Activated CD4-positive, alpha-beta T cell treated with anti-CD3 and anti-CD28 coated beads for 24 hours (primary cell): ENCODE data around the gene CMC1.
"Not testable (repeated sequence)": the region's sequence is repeated elsewhere in the genome, so short reads cannot be mapped to it uniquely, and the experiment has no call there.

Experiments
- DNase-seq, 2 donors: peaks; one replicate each; pipeline ENCODE4 v3.0.0-alpha.2; 2020; ENCODE audit warnings: low read depth in 2 of 2

Gene CMC1

GRCh38 chr3:28241221-28242160 lies at the start of gene CMC1:
TSS of gene CMC1 (plus strand) at chr3:28241619. CDS start at chr3:28241794, 175 bp downstream.
- DNase-seq = peak; percentile 92 to 96

GRCh38 chr3:28198161-28198560 lies 43.3 kb upstream of the CMC1 start:
- no peak for DNase-seq

GRCh38 chr3:28198974-28199373 lies 42.4 kb upstream of the CMC1 start:
- DNase-seq = no peak

GRCh38 chr3:28199643-28200042 lies 41.8 kb upstream of the CMC1 start:
- DNase-seq = not testable (repeated sequence)

- DNase-seq = not testable (repeated sequence)
Measured at GRCh38 chr3:28200366-28200848, 41.0 kb upstream of the CMC1 start.

- DNase-seq = no peak
Measured at GRCh38 chr3:28206479-28206878, 34.9 kb upstream of the CMC1 start.

- DNase-seq = no peak
Measured at GRCh38 chr3:28207000-28207733, 34.3 kb upstream of the CMC1 start.

- no peak for DNase-seq
Measured at GRCh38 chr3:28210968-28211713, 30.3 kb upstream of the CMC1 start.

- DNase-seq = no peak
Measured at GRCh38 chr3:28212681-28213080, 28.7 kb upstream of the CMC1 start.

- no peak for DNase-seq
Measured at GRCh38 chr3:28215407-28215806, 26.0 kb upstream of the CMC1 start.

GRCh38 chr3:28218071-28218916 lies 23.1 kb upstream of the CMC1 start:
- DNase-seq = no peak

GRCh38 chr3:28218917-28219198 lies 22.6 kb upstream of the CMC1 start:
- no peak for DNase-seq

- DNase-seq = no peak
Measured at GRCh38 chr3:28224430-28224829, 17.0 kb upstream of the CMC1 start.

- no peak for DNase-seq
Measured at GRCh38 chr3:28226020-28226419, 15.4 kb upstream of the CMC1 start.

GRCh38 chr3:28228623-28229022 lies 12.8 kb upstream of the CMC1 start:
- DNase-seq = no peak

GRCh38 chr3:28232659-28233058 lies 8.8 kb upstream of the CMC1 start:
- DNase-seq = no peak

- no peak for DNase-seq
Measured at GRCh38 chr3:28234454-28234853, 7.0 kb upstream of the CMC1 start.

GRCh38 chr3:28239108-28239507 lies 2.3 kb upstream of the CMC1 start:
- no peak for DNase-seq

- DNase-seq = no peak
Measured at GRCh38 chr3:28240441-28240840, 978 bp upstream of the CMC1 start.

GRCh38 chr3:28242519-28242918 lies 1.1 kb downstream of the CMC1 start:
- no peak for DNase-seq

GRCh38 chr3:28243424-28244106 lies 2.1 kb downstream of the CMC1 start:
- DNase-seq = no peak
